NCI-H1930 (cell line): ENCODE measurements around the gene SORBS1.
"Not testable (repeated sequence)": the region's sequence is repeated elsewhere in the genome, so short reads cannot be mapped to it uniquely, and the experiment has no call there.

ENCODE experiments used
- DNase-seq, 2 experiments: peaks; one replicate each; lab custom pipeline; 2025; lab: John Stamatoyannopoulos, UW

Gene SORBS1

GRCh38 chr10:95482501-95483233, 78.5 kb downstream of the SORBS1 start:
- no peak for DNase-seq

- DNase-seq, result no peak
Observed at GRCh38 chr10:95480901-95481491, 80.2 kb downstream of the SORBS1 start.

GRCh38 chr10:95480102-95480900, 80.9 kb downstream of the SORBS1 start:
- DNase-seq, result no peak

GRCh38 chr10:95478935-95479334, 82.2 kb downstream of the SORBS1 start:
- no peak for DNase-seq

- DNase-seq, result no peak
Observed at GRCh38 chr10:95478185-95478584, 83.0 kb downstream of the SORBS1 start.

GRCh38 chr10:95477175-95477520, 84.0 kb downstream of the SORBS1 start:
- DNase-seq, result no peak

GRCh38 chr10:95476469-95477174, 84.5 kb downstream of the SORBS1 start:
- no peak for DNase-seq

GRCh38 chr10:95475827-95476468, 85.2 kb downstream of the SORBS1 start:
- no peak for DNase-seq

GRCh38 chr10:95475003-95475383, 86.2 kb downstream of the SORBS1 start:
- DNase-seq, result no peak

- no peak for DNase-seq
Observed at GRCh38 chr10:95474228-95475002, 86.8 kb downstream of the SORBS1 start.

- DNase-seq, result no peak
Observed at GRCh38 chr10:95472304-95473088, 88.7 kb downstream of the SORBS1 start.

- DNase-seq, result no peak
Observed at GRCh38 chr10:95469676-95470075, 91.5 kb downstream of the SORBS1 start.

- DNase-seq, result no peak
Observed at GRCh38 chr10:95469251-95469650, 91.9 kb downstream of the SORBS1 start.

GRCh38 chr10:95467642-95468041, 93.5 kb downstream of the SORBS1 start:
- DNase-seq, result not testable (repeated sequence)

- no peak for DNase-seq
Observed at GRCh38 chr10:95467162-95467599, 94.0 kb downstream of the SORBS1 start.

GRCh38 chr10:95466436-95466835, 94.7 kb downstream of the SORBS1 start:
- no peak for DNase-seq

GRCh38 chr10:95464280-95464679, 96.9 kb downstream of the SORBS1 start:
- DNase-seq, result no peak

GRCh38 chr10:95462740-95463667, 98.2 kb downstream of the SORBS1 start:
- no peak for DNase-seq

GRCh38 chr10:95461611-95462010, 99.6 kb downstream of the SORBS1 start:
- no peak for DNase-seq
